ENCODE data around the gene PTPA.

Gene PTPA

DNA sequence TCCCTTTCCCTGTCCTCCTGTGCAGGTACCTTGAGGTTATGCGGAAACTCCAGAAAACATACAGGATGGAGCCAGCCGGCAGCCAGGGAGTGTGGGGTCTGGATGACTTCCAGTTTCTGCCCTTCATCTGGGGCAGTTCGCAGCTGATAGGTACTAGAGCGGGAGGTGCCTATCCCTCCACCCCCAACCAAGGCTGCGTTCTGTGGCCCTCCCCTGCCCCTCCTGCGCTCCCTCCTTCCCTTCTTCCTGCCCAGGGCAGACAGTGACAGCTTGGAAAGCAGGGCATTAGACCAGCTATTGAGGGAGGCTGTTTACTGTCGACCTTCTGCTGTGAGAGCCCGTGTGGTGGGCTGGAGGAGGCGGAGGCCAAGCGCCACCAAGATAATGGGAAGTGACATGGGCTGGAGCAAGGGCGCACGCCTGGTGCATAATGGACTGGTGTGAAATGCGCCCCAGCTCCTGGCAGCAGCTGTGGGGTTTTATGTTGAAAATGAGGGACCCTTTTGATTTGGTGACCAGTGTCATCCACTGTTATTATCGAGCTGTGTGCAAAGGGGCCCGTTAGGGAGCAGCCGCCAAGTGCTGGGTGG lies 25.3 kb downstream of the PTPA start:
- in situ Hi-C loops (cut with MboI; ENCODE audit: low sequenced_read_pairs), result loop anchor here (5.0 to 25.0 kb wide), 2 partner anchors 476 to 651 kb away; no protein-coding TSS in a partner anchor

DNA sequence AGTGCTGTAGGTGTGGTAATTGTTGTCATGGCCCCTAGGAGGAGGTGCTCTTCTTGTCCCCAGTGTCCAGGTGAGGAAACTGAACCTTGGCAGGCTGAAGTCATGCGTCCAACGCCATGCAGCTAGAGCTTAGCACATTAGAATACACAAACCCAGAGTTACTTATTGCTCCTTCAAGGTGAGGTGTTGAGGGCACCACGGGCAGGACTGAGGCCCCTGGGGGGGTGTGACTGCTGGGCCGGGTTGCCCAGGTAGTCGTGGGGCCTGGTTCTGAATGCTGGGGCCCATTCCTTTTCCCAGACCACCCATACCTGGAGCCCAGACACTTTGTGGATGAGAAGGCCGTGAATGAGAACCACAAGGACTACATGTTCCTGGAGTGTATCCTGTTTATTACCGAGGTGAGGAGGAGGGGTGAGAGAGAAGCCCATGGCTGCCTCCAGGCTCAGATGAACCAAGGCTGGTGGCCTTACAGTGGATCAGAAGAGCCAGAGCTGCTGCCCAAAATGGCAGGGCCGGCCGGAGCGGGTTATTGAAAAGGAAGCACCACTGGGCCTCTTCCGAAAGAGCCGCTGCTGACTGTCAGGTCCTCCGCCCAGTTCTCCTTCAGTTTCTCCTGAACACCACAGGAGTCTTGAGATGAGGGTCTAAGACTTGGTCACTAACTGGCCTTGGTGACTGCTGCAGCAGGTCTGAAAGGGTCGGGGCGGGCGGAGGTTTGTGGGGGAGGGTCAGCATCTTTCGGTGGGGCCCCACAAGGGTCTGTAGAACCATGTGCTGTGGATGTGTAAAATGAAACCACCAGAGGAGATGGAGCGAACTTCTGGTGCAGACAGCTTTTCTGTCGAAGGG lies 26.3 kb downstream of the PTPA start:
- in situ Hi-C loops (cut with MboI; ENCODE audit: low sequenced_read_pairs), result loop anchor here (5.0 to 25.0 kb wide), 2 partner anchors 475 to 650 kb away; no protein-coding TSS in a partner anchor

- in situ Hi-C loops (cut with MboI; ENCODE audit: low sequenced_read_pairs), result loop anchor here (5.0 to 25.0 kb wide), 2 partner anchors 474 to 649 kb away; no protein-coding TSS in a partner anchor
Observed at GRCh38 chr9:129138144-129138462, 26.9 kb downstream of the PTPA start.

GRCh38 chr9:129138476-129139232 lies 27.4 kb downstream of the PTPA start:
- in situ Hi-C loops (cut with MboI; ENCODE audit: low sequenced_read_pairs), result loop anchor here (5.0 to 25.0 kb wide), 2 partner anchors 474 to 649 kb away; no protein-coding TSS in a partner anchor

GRCh38 chr9:129139233-129139992 lies 28.2 kb downstream of the PTPA start:
- in situ Hi-C loops (cut with MboI; ENCODE audit: low sequenced_read_pairs), result loop anchor here (5.0 to 25.0 kb wide), 2 partner anchors 473 to 648 kb away; no protein-coding TSS in a partner anchor

GRCh38 chr9:129139993-129140396 lies 28.8 kb downstream of the PTPA start:
- in situ Hi-C loops (cut with MboI; ENCODE audit: low sequenced_read_pairs), result loop anchor here (5.0 to 25.0 kb wide), 2 partner anchors 472 to 647 kb away; no protein-coding TSS in a partner anchor

- in situ Hi-C loops (cut with MboI; ENCODE audit: low sequenced_read_pairs), result loop anchor here (25.0 kb wide), 1 partner anchor 647 kb away; no protein-coding TSS in a partner anchor
Observed at GRCh38 chr9:129140397-129141065, 29.3 kb downstream of the PTPA start.

DNA sequence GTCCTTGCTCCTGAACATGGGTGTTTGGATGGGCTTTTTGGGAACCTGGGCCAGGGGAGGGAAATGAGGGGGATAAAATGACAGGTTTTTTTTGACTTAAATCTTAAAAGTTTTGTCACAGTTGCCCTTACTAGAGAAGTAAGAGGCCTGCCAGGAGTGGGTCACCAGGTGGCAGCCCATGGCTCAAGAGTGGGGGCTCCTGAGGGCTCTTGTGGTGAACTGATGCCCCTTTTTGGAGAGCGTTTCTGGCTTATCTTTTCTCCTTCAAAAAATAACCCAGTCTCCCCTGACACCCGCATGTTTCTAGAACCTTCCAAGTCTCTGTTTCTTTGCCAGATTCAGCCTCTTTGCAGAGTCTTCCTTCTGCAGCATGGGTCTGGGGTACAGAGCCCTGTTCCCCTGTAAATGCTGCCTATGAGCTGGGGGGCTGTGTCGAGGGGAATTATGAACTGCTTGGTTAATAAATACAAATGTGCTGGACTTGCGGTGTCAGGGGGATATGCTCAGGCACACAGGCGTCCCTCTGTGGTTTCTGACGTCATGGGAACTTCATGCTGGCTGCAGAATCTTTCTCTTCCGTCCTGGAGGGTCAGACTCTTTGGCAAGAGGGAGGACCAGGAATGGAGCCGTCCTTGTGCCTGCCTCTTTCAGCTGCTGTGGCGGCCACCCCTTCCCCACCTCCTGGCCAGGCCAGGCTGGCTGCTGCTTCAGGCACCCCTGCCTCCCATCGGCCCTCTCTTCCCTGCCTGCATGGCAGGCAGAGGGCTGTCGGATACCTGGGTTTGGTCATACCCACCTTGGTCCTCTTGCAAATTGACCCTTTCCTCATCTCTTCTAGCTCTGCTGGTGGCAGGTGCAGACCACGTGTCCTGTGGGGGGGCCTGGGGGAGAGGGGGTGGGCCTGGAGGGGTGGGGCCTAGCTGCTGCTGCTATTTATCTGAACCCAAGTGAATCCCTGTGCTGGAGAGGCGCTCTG lies 30.1 kb downstream of the PTPA start:
- in situ Hi-C loops (cut with MboI; ENCODE audit: low sequenced_read_pairs), result loop anchor here (25.0 kb wide), 1 partner anchor 646 kb away; no protein-coding TSS in a partner anchor

GRCh38 chr9:129142138-129142935 lies 31.1 kb downstream of the PTPA start:
- in situ Hi-C loops (cut with MboI; ENCODE audit: low sequenced_read_pairs), result loop anchor here (25.0 kb wide), 1 partner anchor 645 kb away; no protein-coding TSS in a partner anchor

DNA sequence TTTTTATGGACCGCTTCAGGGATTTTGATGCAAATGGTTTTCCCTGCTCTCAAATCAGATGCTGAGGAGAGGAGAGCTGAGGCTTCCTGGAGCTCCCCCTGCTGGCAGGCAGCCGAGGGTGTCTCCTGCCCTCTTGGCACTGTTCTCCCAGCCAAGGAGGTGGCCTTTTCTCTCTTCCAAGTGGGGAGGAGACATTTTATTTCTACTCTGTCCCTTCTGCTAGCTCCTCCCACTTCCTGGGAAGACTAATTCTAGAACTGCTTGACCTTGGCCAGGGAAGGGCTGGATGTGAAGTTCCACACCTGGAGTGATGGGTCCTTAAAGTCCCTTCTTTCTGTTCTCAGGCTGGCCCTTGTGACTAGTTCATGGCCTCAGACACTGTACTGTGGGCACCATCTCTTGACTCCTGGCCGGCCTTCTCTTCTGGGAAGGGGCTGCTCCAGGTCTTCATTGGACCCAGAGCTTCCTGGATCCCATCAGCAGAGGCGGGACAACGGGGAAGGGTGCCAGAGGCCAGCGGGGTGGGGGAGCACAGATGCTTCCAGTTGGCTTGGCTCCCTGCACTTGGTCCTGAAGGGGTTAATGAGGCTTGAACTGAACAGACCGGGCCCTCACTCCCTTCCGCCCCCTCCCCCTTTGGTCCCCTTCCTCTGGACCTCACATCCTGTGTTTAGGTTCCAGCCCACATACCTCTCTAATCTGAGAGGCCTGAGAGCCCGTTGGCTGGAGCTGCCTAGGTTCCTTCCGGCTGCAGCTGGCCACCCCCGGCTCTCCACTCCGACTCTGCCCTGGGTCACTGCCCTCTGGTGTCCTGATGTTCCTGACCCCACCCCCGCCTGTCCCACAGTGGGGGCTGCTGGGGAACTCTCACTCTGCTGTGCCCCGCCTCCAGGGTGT lies 32.1 kb downstream of the PTPA start:
- in situ Hi-C loops (cut with MboI; ENCODE audit: low sequenced_read_pairs), result loop anchor here (25.0 kb wide), 1 partner anchor 644 kb away; no protein-coding TSS in a partner anchor

DNA sequence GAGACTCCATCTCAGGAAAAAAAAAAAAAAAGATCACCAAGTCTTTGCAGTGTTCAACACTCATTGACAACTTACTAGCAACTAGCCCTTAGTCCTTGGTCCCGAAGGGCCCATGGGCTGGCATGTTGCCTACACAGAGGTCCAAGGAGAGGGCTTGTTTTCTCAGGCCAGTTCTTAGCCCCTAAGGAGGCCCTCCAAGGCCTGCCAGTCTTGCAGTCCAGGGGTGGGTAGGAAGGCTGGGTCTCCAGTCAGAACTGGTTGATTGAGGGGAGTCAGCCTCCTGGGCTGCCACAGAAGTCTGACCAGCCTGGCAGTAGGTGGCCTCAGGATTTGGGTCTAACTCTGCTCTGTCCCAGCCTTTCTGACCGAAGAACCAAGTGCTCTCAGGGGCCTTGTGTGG lies 34.1 kb downstream of the PTPA start:
- in situ Hi-C loops (cut with MboI; ENCODE audit: low sequenced_read_pairs), result loop anchor here (25.0 kb wide), 1 partner anchor 642 kb away; no protein-coding TSS in a partner anchor

DNA sequence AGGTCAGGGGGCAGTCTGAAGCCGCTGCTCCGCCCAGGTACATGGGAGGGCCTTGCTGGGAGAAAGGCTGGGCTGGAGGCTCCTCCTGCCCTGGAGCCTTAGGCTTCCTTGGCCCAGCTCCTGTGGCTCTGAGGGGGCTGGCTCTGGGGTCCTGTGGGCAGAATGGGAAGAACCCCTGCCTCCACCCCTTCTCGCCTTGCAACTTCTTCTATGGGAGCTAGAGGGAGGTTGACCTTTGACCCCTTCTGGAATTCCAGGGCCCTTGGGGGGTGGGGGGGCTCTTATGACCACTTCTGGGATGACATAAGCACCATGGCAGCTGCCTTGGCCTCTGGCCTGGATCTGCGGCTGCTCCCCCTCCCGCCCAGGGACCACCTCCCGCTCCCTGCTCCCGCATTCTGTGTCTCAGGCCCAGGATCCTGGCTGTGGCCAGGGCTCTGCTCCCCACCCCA lies 34.7 kb downstream of the PTPA start:
- in situ Hi-C loops (cut with MboI; ENCODE audit: low sequenced_read_pairs), result loop anchor here (25.0 kb wide), 1 partner anchor 641 kb away; no protein-coding TSS in a partner anchor

GRCh38 chr9:129146441-129146941 lies 35.3 kb downstream of the PTPA start:
- in situ Hi-C loops (cut with MboI; ENCODE audit: low sequenced_read_pairs), result loop anchor here (25.0 kb wide), 1 partner anchor 641 kb away; no protein-coding TSS in a partner anchor

DNA sequence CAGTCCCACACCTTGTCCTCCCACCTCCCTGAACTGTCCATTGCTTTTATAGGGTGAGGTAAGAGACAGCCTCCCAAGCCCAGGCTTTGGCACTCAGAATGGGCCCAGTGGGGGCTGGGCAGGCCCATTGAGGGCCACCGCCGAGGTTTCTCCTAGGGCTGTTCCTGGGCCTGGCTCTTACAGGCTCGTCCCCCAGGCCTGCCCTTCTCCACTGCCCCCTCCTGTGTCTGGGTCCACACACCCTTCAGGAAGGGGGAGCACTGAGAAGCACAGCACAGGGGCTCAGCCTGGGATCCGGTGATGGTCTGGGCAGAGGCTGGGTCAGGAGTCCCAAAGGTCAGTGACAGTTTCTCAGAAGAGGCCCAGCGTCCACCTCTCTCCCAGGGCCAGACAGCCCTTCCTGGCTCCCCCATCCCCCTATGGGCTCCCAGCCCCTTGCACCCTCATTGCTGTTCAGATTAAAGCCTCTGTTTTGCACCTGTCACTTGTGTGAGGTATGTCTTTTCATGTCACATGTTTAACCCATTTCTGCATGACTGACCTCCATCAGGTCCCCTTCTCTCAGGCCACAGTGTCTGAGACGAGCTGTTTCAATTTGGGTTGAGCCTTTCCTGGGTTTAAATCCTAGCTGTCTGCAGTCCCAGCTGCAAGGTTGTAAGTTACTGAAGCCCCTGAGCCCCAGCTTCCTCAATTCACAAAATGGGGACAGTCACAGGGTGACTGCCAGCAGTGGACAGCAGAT lies 37.4 kb downstream of the PTPA start:
- in situ Hi-C loops (cut with MboI; ENCODE audit: low sequenced_read_pairs), result loop anchor here (25.0 kb wide), 1 partner anchor 639 kb away; no protein-coding TSS in a partner anchor

DNA sequence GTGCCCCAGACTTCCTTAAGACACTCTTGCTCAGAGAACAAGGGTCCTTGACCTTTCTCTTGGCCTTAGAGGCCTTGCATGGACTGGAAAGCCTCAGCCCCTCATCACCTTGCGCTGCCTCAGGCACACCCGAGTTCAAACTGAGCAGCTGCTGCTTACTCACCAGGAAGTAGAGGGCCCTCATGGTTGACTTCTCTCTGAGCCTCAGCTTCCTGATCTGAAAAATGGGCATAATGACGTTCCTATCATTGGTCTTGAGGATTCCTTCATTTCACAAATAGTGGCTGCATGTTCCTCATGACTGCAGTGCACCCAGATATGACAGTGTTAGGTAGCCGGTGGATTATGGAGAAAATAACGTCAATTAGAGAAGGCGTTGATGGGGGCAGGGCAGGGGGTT lies 38.2 kb downstream of the PTPA start:
- in situ Hi-C loops (cut with MboI; ENCODE audit: low sequenced_read_pairs), result loop anchor here (25.0 kb wide), 1 partner anchor 638 kb away; no protein-coding TSS in a partner anchor
